Measurements from ENCODE around the gene FYN.

FYN gene

DNA sequence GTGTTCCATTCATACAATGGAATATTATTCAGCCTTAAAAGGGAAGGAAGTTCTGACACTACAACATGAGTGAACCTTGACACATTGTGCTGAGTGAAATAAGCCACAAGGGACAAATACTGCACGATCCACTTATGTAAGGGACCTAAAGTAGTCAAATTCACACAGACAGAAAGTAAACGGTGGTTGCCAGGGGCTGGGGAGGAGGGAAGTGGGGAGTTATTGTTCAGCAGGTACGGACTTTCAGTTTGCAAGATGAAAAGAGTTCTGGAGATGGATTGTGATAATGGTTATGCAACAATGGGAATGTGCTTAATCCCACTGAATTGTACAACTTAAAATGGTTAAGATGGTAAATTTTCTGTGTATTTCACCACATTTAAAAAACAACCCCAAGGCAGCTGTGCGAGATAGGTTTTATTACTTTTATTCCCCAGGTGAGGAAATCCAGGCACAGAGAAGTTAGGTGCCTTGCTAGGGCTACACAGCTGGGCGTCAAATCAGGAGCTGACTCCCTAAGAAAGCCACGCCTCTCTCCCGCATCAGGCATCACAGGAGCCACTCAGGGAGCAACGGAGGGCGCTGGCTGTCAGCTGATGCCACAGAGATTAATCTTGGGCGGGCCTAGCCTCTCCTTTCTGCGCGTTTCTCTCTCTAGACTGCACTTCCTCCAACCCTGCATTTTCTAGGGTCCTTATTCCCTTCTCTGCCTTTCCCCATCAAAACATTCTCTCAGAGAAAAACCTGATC is 258.2 kb downstream of the FYN start:
- DNase-seq, result no peak

DNA sequence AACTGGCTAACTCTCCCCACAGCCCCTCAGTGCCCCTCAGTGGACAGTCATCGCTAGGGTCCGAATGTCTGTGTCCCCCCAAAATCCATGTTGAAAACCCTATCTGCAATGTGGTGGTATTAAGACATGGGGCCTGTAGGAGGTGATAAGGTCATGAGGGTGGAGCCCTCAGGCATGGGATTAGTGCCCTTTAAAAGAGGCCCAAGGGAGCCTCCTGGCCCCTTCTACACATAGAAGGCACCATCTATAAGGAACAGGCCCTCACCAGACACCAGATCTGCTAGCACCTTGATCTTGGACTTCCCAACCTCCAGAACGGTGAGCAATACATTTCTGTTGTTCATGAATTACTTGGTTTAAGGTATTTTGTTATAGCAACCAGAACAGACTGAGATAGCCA is 260.9 kb downstream of the FYN start:
- DNase-seq, result no peak

DNA sequence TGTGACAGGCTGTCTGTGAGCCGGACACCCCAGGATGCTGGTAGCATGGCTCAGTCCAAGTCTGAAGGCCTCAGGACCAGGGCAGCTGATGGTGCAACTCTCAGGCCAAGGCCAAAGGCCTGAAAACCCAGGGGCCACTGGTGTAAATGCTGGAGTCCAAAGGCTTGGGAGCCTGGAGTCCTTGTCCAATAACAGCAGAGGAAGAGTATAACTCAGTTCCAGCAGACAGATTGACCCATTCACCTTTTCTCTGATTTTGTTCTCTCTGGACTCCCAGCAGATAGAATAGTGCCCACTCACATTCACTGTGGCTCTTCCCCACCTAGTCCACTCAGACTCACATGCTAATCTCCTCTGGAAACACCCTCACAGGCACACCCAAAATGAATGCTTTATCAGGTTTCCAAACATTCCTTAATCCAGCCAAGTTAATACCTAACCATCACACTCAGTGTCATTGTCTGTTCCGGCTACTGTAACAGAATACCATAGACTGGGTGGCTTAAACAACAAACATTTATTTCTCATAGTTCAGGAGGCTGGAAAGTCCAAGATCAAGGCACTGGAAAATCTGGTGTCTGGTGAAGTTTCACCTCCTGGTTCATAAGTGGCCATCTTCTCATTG is 262.6 kb downstream of the FYN start:
- DNase-seq, result no peak
